Adipose tissue (tissue), 3 donors: ENCODE results near the gene OR2T29. TPM values are rescaled to one million over a fixed set of nuclear protein-coding genes. Genes with fewer than 3 reads are reported as not detected.
"Not testable (repeated sequence)": the region's sequence is repeated elsewhere in the genome, so short reads cannot be mapped to it uniquely, and the experiment has no call there.

ENCODE experiments used
- H3K27ac ChIP-seq: one replicate; pipeline ENCODE4 v1.5.1; 2013; ENCODE audit warnings: low read depth, low read length
- WGBS, 3 donors: extraction: QIAGEN DNeasy Blood & Tissue Kit; methylation state at CpG; one replicate each; pipeline ENCODE4 v1.1.7; 2013; 5-methylcytosine and 5-hydroxymethylcytosine counted together
- polyA plus RNA-seq, 3 donors: library from polyadenylated mRNA; stranded (reverse); fragments of 200-250 nt; gene quantifications; one replicate each; pipeline ENCODE4 v1.2.3, GENCODE V29; 2013
- donor health status: healthy with polysubstance abuse.
- donor health status: Bipolar disorder and iron deficiency.
- donor health status: healthy.

OR2T29 gene
- polyA plus RNA-seq, 3 donors, result not detected

DNA sequence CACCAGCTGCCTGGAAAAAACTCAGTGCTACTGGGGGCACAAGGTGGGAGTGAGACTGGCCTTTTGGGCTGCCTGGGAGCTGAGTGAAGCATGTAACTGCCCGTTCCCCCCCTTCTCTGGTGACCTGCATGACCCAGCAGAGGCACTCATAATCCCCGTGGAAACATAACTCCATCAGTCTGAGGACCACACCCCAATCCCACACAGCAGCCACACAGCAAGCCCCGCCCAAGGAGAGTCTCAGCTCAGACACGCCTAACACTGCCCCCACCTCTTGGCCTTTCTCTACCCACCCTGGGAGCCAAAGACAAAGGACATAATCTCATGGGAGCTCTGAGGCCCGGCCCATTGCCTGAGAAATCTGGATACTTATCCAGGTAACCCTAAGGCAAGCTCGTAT is 11.5 kb downstream of the OR2T29 start:
- no CpG with 5 or more reads among the region's 6 CpGs for WGBS, 3 donors
- H3K27ac ChIP-seq, result not testable (repeated sequence)

GRCh38 chr1:248547383-248547782 is 15.2 kb downstream of the OR2T29 start:
- no CpG with 5 or more reads among the region's 2 CpGs for WGBS, 3 donors
- not testable (repeated sequence) for H3K27ac ChIP-seq

DNA sequence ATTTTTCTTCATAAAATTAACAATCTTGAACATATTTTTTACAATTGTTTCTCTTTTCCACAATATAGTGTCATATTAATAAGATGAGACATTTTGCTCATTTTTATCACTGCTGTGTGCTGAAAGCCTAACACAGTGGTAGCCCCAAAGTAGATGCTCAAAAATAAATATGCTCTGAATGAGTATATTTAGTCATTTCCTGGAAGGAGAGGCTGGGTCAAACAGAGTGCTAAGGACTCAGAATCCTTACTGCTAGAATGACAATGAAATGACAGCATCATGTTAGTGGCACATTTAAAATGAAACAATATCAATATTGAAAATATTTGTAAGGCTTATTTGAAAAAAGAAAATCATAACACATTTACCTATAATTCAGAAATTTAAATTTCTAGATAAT is 25.1 kb downstream of the OR2T29 start:
- H3K27ac ChIP-seq, result not testable (repeated sequence)

GRCh38 chr1:248521856-248522255 is 40.7 kb downstream of the OR2T29 start:
- WGBS, 3 donors, result 85 to 89% (median 85%) methylated on average over 12 of the region's 12 CpGs
- no peak overlapping the region for H3K27ac ChIP-seq

DNA sequence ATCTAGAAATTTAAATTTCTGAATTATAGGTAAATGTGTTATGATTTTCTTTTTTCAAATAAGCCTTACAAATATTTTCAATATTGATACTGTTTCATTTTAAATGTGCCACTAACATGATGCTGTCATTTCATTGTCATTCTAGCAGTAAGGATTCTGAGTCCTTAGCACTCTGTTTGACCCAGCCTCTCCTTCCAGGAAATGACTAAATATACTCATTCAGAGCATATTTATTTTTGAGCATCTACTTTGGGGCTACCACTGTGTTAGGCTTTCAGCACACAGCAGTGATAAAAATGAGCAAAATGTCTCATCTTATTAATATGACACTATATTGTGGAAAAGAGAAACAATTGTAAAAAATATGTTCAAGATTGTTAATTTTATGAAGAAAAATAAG is 52.4 kb downstream of the OR2T29 start:
- not testable (repeated sequence) for H3K27ac ChIP-seq

DNA sequence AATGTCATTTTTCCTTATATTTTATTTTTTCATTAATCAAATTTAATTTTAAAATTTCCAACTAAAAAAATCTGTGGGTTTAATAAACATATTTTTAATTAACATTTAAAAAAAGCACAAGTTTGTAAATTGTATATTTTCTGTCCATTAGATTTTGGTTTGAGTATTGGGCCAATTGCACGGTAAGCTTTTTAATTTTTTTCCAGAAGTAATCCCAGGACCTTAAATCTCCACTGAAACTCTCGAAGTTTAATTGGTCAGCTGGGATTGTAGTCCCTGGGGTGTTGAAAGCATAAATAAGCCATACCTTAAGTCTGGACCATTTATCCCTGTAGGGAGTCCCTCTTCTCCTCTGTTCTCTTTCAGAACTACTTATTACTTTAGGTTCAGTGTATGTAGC is 54.8 kb downstream of the OR2T29 start, which contains the start of gene OR2G6:
TSS of gene OR2G6 (plus strand) at position 301 of the 400 bp plus-strand sequence. CDS start 13,574 bp downstream, outside the sequence.
- WGBS, 3 donors, result no CpG with 5 or more reads among the region's 2 CpGs
- not testable (repeated sequence) for H3K27ac ChIP-seq

Other genes starting within 250 kb of the OR2T29 start
- gene OR2M7, start 238.2 kb downstream of the OR2T29 start, polyA plus RNA-seq, result not detected
- gene OR14C36, start 214.0 kb downstream of the OR2T29 start, polyA plus RNA-seq, result not detected
- not detected for gene OR2T4, start 201.1 kb downstream of the OR2T29 start, polyA plus RNA-seq
- not detected for gene OR2T6, start 187.0 kb downstream of the OR2T29 start, polyA plus RNA-seq
- gene OR2T1, start 159.7 kb downstream of the OR2T29 start, polyA plus RNA-seq, result not detected
- not detected for gene OR2T2, start 117.1 kb downstream of the OR2T29 start, polyA plus RNA-seq
- not detected for gene OR2T3, start 89.4 kb downstream of the OR2T29 start, polyA plus RNA-seq
- not detected for gene OR2T5, start 74.2 kb downstream of the OR2T29 start, polyA plus RNA-seq
- gene OR2G6, start 54.7 kb downstream of the OR2T29 start, polyA plus RNA-seq, result not detected
- gene OR2T34, start 12.0 kb upstream of the OR2T29 start, polyA plus RNA-seq, result not detected
- not detected for gene OR2T10, start 34.9 kb upstream of the OR2T29 start, polyA plus RNA-seq
- not detected for gene OR2T11, start 72.3 kb upstream of the OR2T29 start, polyA plus RNA-seq
- not detected for gene OR2T35, start 82.5 kb upstream of the OR2T29 start, polyA plus RNA-seq
- not detected for gene OR2T27, start 92.8 kb upstream of the OR2T29 start, polyA plus RNA-seq
- gene OR14I1, start 140.0 kb upstream of the OR2T29 start, polyA plus RNA-seq, result not detected
- gene LYPD8, start 193.0 kb upstream of the OR2T29 start, polyA plus RNA-seq, result under 1 TPM in 1 of 3 donors, not detected in 2; 0.22 TPM